HepG2 (cell line): Measurements from ENCODE around the gene SNRNP48. TPM values are rescaled to one million over a fixed set of nuclear protein-coding genes. Genes with fewer than 3 reads are reported as not detected.

Experiments used
- ATF7 ChIP-seq, 2 experiments: fragments of 450-650 bp in 1 of 2; sonication (generic) in 1 of 2; formaldehyde crosslinking in 1 of 2; IDR thresholded peaks; 2 replicates each; pipeline versions ENCODE4 v1.4.0 to v1.6.1; 2016 to 2020; ENCODE audit warnings: antibody characterized with exemption in 1 of 2, mild to moderate bottlenecking in 1 of 2, missing genetic modification reagents in 1 of 2
- CBX1 ChIP-seq: IDR thresholded peaks from one replicate; pipeline ENCODE4 v1.6.1; 2016; ENCODE audit warnings: antibody characterized with exemption, low read depth
- CHD2 ChIP-seq: IDR thresholded peaks from 2 replicates; pipeline ENCODE4 v1.6.1; 2011; ENCODE audit warnings: low read depth, low read length, improper control_type of control experiment
- HCFC1 ChIP-seq: fragments of 150-350 bp; IDR thresholded peaks from 2 replicates; pipeline ENCODE4 v1.6.1; 2014; ENCODE audit warnings: low read depth, low read length
- HNRNPL ChIP-seq: fragments of 200-400 bp; formaldehyde crosslinking; IDR thresholded peaks from 2 replicates; pipeline ENCODE4 v1.6.1; 2017; ENCODE audit warnings: mild to moderate bottlenecking, low read depth, low read length
- HNRNPUL1 ChIP-seq: fragments of 200-400 bp; formaldehyde crosslinking; IDR thresholded peaks from 2 replicates; pipeline ENCODE4 v1.6.1; 2017; ENCODE audit warnings: low read depth, mild to moderate bottlenecking, low read length, moderate library complexity
- HOXA9 ChIP-seq: sonication (generic); formaldehyde crosslinking; IDR thresholded peaks from 2 replicates; pipeline ENCODE4 v1.8.1; 2022; ENCODE audit warnings: missing genetic modification reagents, mild to moderate bottlenecking, moderate library complexity, borderline replicate concordance
- IRX3 ChIP-seq: sonication (generic); formaldehyde crosslinking; IDR thresholded peaks from 2 replicates; pipeline ENCODE4 v1.8.1; 2023; ENCODE audit warnings: mild to moderate bottlenecking, low read depth, missing genetic modification reagents, borderline replicate concordance
- KLF6 ChIP-seq: IDR thresholded peaks from 2 replicates; pipeline ENCODE4 v1.8.0; 2016; ENCODE audit warnings: missing biosample characterization, missing genetic modification reagents
- LCORL ChIP-seq, 2 experiments: fragments of 450-650 bp in 1 of 2; sonication (generic) in 1 of 2; formaldehyde crosslinking in 1 of 2; IDR thresholded peaks; 2 replicates each; pipeline versions ENCODE4 v1.5.0 to v1.6.1; 2017 to 2020; ENCODE audit warnings: antibody characterized with exemption in 1 of 2, missing genetic modification reagents in 1 of 2
- MIER3 ChIP-seq: IDR thresholded peaks from 2 replicates; pipeline ENCODE4 v1.6.1; 2016; ENCODE audit warnings: missing compliant biosample characterization, borderline replicate concordance
- NR2C2 ChIP-seq: sonication (generic); formaldehyde crosslinking; IDR thresholded peaks from 2 replicates; pipeline ENCODE4 v1.4.0; 2020; ENCODE audit warnings: missing genetic modification reagents, mild to moderate bottlenecking, moderate library complexity, borderline replicate concordance
- PPARG ChIP-seq: conservative IDR thresholded peaks from 2 replicates; pipeline ENCODE4 v1.6.1; 2016; ENCODE audit warnings: missing biosample characterization, missing genetic modification reagents
- REL ChIP-seq: sonication (generic); formaldehyde crosslinking; conservative IDR thresholded peaks from 2 replicates; pipeline ENCODE4 v1.8.0; 2022; ENCODE audit warnings: mild to moderate bottlenecking, missing genetic modification reagents, moderate library complexity
- RFX5 ChIP-seq: IDR thresholded peaks from 2 replicates; pipeline ENCODE4 v1.6.1; 2011; ENCODE audit warnings: low read depth, low read length, improper control_type of control experiment
- RFXAP ChIP-seq: sonication (generic); formaldehyde crosslinking; IDR thresholded peaks from 2 replicates; pipeline ENCODE4 v1.4.0; 2020; ENCODE audit warnings: missing genetic modification reagents, borderline replicate concordance
- SCMH1 ChIP-seq: sonication (generic); formaldehyde crosslinking; IDR thresholded peaks from 2 replicates; pipeline ENCODE4 v1.9.0; 2021; ENCODE audit warnings: missing genetic modification reagents, mild to moderate bottlenecking, borderline replicate concordance
- ZBTB3 ChIP-seq: sonication (generic); formaldehyde crosslinking; IDR thresholded peaks from 2 replicates; pipeline ENCODE4 v1.4.0; 2020; ENCODE audit warnings: low read depth, mild to moderate bottlenecking, moderate library complexity, missing genetic modification reagents, borderline replicate concordance
- ZBTB42 ChIP-seq: sonication (generic); formaldehyde crosslinking; IDR thresholded peaks from 2 replicates; pipeline ENCODE4 v1.5.0; 2020; ENCODE audit warnings: mild to moderate bottlenecking, missing genetic modification reagents
- ZFP41 ChIP-seq: sonication (generic); formaldehyde crosslinking; IDR thresholded peaks from 2 replicates; pipeline ENCODE4 v1.4.0; 2020; ENCODE audit warnings: mild to moderate bottlenecking, missing genetic modification reagents, borderline replicate concordance
- ZKSCAN5 ChIP-seq: sonication (generic); formaldehyde crosslinking; IDR thresholded peaks from 2 replicates; pipeline ENCODE4 v1.5.1; 2020; ENCODE audit warnings: mild to moderate bottlenecking, missing genetic modification reagents
- ZMYM4 ChIP-seq: sonication (generic); formaldehyde crosslinking; IDR thresholded peaks from 2 replicates; pipeline ENCODE4 v1.8.1; 2023; ENCODE audit warnings: mild to moderate bottlenecking, missing genetic modification reagents
- ZNF431 ChIP-seq: sonication (generic); formaldehyde crosslinking; IDR thresholded peaks from 2 replicates; pipeline ENCODE4 v1.9.0; 2022; ENCODE audit warnings: missing genetic modification reagents, low read depth, mild to moderate bottlenecking, borderline replicate concordance
- ZNF451 ChIP-seq: sonication (generic); formaldehyde crosslinking; IDR thresholded peaks from 2 replicates; pipeline ENCODE4 v1.5.0; 2020; ENCODE audit warnings: mild to moderate bottlenecking, missing genetic modification reagents
- ZNF629 ChIP-seq: sonication (generic); formaldehyde crosslinking; conservative IDR thresholded peaks from 2 replicates; pipeline ENCODE4 v1.5.0; 2020; ENCODE audit warnings: missing genetic modification reagents
- ZNF746 ChIP-seq: sonication (generic); formaldehyde crosslinking; IDR thresholded peaks from 2 replicates; pipeline ENCODE4 v1.8.0; 2022; ENCODE audit warnings: mild to moderate bottlenecking, missing genetic modification reagents
- polyA plus RNA-seq, 8 experiments: library from polyadenylated mRNA; depleted of rRNA in 3 of 8; stranded (reverse) in 7 of 8; unstranded in 1 of 8; fragments of >200 nt; fragmentation: Illumina TruSeq in 4 of 8; extraction: Trizol in 4 of 8; gene quantifications; 2 replicates each; pipeline versions ENCODE4 v1.2.1 to v1.2.3, GENCODE V29; 2011 to 2016; ENCODE audit warnings: low read depth in 4 of 8, missing spikeins in 1 of 8, mixed read lengths in 1 of 8; ENCODE audit not compliant: insufficient read depth in 1 of 8
- total RNA-seq, 5 experiments: library from RNA; depleted of rRNA; stranded (reverse); fragments of >200 nt; fragmentation: Illumina TruSeq; extraction: Trizol; gene quantifications; 2 replicates each; pipeline ENCODE4 v1.2.3, GENCODE V29; 2016; ENCODE audit warnings: low read depth in 1 of 5
- TF ChIP-seq, protein P1 (sequence below): IDR thresholded peaks from 2 replicates; pipeline ENCODE4 v1.6.1; 2012; ENCODE audit warnings: low read depth, low read length, improper control_type of control experiment
- TF ChIP-seq, protein P2 (sequence below): sonication (generic); formaldehyde crosslinking; IDR thresholded peaks from 2 replicates; pipeline ENCODE4 v1.4.0; 2020; ENCODE audit warnings: missing genetic modification reagents
- TF ChIP-seq, protein P3 (sequence below): IDR thresholded peaks from 2 replicates; pipeline ENCODE4 v1.6.1; 2018; ENCODE audit warnings: missing genetic modification reagents

SNRNP48 gene
- total and polyA plus RNA-seq, 2 of the 13 experiments (the other 11 are each of a cell fraction or from before 2014, with no cell fraction given), result 17.5 to 47.5 TPM

GRCh38 chr6:7550433-7550801 is 39.6 kb upstream of the SNRNP48 start (continued):
- TF ChIP-seq IRX3 (CRISPR knock-in tag), result no peak
- TF ChIP-seq ZNF431 (CRISPR knock-in tag), result no peak
- TF ChIP-seq KLF6, result no peak
- TF ChIP-seq, protein P1, sequence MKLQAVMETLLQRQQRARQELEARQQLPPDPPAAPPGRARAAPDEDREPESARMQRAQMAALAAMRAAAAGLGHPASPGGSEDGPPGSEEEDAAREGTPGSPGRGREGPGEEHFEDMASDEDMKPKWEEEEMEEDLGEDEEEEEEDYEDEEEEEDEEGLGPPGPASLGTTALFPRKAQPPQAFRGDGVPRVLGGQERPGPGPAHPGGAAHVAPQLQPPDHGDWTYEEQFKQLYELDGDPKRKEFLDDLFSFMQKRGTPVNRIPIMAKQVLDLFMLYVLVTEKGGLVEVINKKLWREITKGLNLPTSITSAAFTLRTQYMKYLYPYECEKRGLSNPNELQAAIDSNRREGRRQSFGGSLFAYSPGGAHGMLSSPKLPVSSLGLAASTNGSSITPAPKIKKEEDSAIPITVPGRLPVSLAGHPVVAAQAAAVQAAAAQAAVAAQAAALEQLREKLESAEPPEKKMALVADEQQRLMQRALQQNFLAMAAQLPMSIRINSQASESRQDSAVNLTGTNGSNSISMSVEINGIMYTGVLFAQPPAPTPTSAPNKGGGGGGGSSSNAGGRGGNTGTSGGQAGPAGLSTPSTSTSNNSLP, result peak; percentile 89
- TF ChIP-seq ZBTB3, result no peak; the same call in 1 of the 2 replicates
- TF ChIP-seq CBX1, result no peak
- TF ChIP-seq, protein P2, sequence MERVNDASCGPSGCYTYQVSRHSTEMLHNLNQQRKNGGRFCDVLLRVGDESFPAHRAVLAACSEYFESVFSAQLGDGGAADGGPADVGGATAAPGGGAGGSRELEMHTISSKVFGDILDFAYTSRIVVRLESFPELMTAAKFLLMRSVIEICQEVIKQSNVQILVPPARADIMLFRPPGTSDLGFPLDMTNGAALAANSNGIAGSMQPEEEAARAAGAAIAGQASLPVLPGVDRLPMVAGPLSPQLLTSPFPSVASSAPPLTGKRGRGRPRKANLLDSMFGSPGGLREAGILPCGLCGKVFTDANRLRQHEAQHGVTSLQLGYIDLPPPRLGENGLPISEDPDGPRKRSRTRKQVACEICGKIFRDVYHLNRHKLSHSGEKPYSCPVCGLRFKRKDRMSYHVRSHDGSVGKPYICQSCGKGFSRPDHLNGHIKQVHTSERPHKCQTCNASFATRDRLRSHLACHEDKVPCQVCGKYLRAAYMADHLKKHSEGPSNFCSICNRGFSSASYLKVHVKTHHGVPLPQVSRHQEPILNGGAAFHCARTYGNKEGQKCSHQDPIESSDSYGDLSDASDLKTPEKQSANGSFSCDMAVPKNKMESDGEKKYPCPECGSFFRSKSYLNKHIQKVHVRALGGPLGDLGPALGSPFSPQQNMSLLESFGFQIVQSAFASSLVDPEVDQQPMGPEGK, result no peak
- no peak for TF ChIP-seq ZNF629
- TF ChIP-seq, protein P3, sequence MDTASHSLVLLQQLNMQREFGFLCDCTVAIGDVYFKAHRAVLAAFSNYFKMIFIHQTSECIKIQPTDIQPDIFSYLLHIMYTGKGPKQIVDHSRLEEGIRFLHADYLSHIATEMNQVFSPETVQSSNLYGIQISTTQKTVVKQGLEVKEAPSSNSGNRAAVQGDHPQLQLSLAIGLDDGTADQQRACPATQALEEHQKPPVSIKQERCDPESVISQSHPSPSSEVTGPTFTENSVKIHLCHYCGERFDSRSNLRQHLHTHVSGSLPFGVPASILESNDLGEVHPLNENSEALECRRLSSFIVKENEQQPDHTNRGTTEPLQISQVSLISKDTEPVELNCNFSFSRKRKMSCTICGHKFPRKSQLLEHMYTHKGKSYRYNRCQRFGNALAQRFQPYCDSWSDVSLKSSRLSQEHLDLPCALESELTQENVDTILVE (CRISPR knock-in tag), result peak; percentile 36; the same call in 1 of the 2 replicates
- TF ChIP-seq ZNF451, result no peak
- TF ChIP-seq REL (CRISPR knock-in tag), result no peak
- no peak for TF ChIP-seq HCFC1
- TF ChIP-seq RFXAP (CRISPR knock-in tag), result no peak
- no peak; the same call in 1 of the 2 replicates for TF ChIP-seq HNRNPUL1
- TF ChIP-seq HNRNPL, result no peak
- TF ChIP-seq SCMH1, result no peak
- TF ChIP-seq ZMYM4 (CRISPR knock-in tag), result no peak; the same call in 1 of the 2 replicates
- TF ChIP-seq MIER3 (CRISPR knock-in tag), result no peak
- no peak for TF ChIP-seq RFX5
- TF ChIP-seq LCORL (IDR thresholded peaks at IDR 0.05), result peak; percentile 88
- peak; percentile 76 for TF ChIP-seq LCORL (CRISPR knock-in tag; IDR thresholded peaks at IDR 0.05)
- TF ChIP-seq ZBTB42, result no peak
- no peak for TF ChIP-seq CHD2
- no peak for TF ChIP-seq HOXA9 (CRISPR knock-in tag)
- TF ChIP-seq ATF7 (IDR thresholded peaks at IDR 0.05), result no peak
- TF ChIP-seq ATF7 (CRISPR knock-in tag; IDR thresholded peaks at IDR 0.05), result no peak
- TF ChIP-seq ZKSCAN5, result no peak
- no peak for TF ChIP-seq ZFP41 (CRISPR knock-in tag)
- no peak for TF ChIP-seq ZNF746 (CRISPR knock-in tag)
- TF ChIP-seq NR2C2 (CRISPR knock-in tag), result no peak
- TF ChIP-seq PPARG, result peak; percentile 81
